Retinal pigment epithelial cell (primary cell): ENCODE measurements around the gene DAB2IP.
A peak's percentile ranks its signal among the peaks of the same experiment; 100 is the strongest.

Source experiments
- DNase-seq: peaks from one replicate; pipeline ENCODE4 v3.0.0-alpha.2; 2010; ENCODE audit warnings: low read depth
- H3K4me3 ChIP-seq: 2 replicates; pipeline ENCODE4 v1.5.1; 2011; ENCODE audit warnings: mild to moderate bottlenecking, low read length, control low read depth, moderate library complexity
- TF ChIP-seq, protein P1 (sequence below): conservative IDR thresholded peaks from 2 replicates; pipeline ENCODE4 v1.5.1; 2011; ENCODE audit warnings: low read depth, low read length, control low read depth, inconsistent platforms

DAB2IP gene

GRCh38 chr9:121743441-121744001 is 92.1 kb downstream of the DAB2IP start:
- DNase-seq: peak; percentile 72
- TF ChIP-seq, protein P1, sequence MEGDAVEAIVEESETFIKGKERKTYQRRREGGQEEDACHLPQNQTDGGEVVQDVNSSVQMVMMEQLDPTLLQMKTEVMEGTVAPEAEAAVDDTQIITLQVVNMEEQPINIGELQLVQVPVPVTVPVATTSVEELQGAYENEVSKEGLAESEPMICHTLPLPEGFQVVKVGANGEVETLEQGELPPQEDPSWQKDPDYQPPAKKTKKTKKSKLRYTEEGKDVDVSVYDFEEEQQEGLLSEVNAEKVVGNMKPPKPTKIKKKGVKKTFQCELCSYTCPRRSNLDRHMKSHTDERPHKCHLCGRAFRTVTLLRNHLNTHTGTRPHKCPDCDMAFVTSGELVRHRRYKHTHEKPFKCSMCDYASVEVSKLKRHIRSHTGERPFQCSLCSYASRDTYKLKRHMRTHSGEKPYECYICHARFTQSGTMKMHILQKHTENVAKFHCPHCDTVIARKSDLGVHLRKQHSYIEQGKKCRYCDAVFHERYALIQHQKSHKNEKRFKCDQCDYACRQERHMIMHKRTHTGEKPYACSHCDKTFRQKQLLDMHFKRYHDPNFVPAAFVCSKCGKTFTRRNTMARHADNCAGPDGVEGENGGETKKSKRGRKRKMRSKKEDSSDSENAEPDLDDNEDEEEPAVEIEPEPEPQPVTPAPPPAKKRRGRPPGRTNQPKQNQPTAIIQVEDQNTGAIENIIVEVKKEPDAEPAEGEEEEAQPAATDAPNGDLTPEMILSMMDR: peak; percentile 10
- H3K4me3 ChIP-seq: peak overlapping the region; percentile 55

GRCh38 chr9:121744002-121744686 is 92.7 kb downstream of the DAB2IP start:
- TF ChIP-seq, protein P1: peak; percentile 50
- no peak for DNase-seq
- H3K4me3 ChIP-seq: peak overlapping the region; percentile 55

DNA sequence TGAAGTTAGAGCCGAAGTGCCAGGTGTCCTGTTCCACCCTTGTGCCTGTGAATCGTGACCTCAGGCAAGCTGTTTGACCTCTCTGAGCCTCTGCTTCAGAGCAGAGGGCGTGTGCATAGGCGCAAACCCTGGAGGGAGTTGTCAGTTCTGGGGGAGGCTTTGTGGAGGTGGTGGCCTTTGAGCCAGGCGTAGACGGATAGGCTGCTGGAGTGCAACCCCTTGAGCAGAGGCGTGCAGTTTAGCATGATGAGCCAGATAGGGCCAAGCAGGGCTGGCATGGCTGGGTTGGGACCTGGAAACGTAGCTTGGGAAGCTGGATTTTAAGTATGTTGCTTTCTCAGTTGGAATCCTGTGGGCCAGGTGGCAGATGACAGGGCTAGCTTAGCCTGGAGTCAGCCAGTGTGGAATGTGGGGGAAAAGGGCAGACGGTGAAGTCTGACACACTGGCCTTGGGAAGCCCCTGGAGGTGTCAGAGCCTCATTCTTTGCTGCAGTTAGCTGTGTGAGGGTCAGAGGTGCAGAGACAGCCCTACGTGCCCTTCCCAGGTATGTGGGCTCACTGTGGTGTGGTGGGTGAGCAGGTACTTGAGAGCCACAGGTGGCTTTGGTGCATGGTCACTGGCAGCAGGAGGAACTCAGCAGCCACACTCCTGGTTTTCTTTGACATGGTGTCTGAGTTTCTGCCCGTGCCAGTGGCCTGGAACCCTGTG is 93.4 kb downstream of the DAB2IP start:
- H3K4me3 ChIP-seq: no peak overlapping the region
- DNase-seq: no peak
- TF ChIP-seq, protein P1: no peak

- H3K4me3 ChIP-seq: no peak overlapping the region
- DNase-seq: no peak
- TF ChIP-seq, protein P1: no peak
These were observed 93.9 kb downstream of the DAB2IP start for GRCh38 chr9:121745396-121745695.

- no peak for DNase-seq
- TF ChIP-seq, protein P1: no peak
- no peak overlapping the region for H3K4me3 ChIP-seq
These were observed 95.0 kb downstream of the DAB2IP start for GRCh38 chr9:121746411-121746810.

DNA sequence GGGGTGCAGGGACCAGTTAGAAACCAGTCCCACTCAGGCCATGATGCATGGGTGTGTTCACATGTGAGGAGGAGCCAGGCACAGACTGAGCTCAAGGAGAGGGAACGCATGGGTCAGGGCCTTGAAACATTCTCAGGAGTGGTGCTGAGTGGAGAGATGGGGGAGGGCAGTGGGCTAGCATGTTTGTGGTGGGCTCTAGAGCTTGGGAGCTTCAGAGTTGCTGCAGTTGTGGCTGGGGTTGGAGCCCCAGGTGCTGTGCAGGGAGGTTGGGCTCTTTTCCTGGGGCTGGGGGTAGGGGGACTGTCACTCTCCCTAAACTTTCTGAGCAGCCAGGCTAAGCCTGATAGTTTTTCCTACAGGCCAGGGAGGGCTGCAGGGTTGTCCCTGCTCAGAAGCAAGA is 95.4 kb downstream of the DAB2IP start:
- no peak for DNase-seq
- no peak overlapping the region for H3K4me3 ChIP-seq
- TF ChIP-seq, protein P1: no peak

DNA sequence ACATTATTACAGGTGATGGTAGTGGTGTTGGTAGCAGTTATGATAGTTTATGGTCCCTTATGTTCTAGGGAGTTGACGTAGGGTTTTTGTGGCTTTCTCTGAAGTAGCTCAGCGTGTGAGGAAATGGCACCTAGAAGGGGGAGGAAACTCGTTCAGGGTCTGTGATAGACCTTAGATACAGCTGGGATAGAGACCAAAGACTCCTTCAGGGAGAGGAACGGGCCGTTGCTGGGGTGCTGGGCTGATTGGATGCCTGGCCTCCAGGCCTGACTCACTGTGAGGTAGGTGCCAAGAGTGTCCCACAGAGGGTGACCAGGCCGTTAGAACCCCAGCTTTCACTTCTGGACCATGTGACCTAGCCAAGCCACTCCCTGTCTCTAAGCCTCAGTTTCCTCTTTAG is 96.6 kb downstream of the DAB2IP start:
- DNase-seq: no peak
- TF ChIP-seq, protein P1: no peak
- H3K4me3 ChIP-seq: no peak overlapping the region
